HepG2 (cell line): Measurements from ENCODE around the gene FAM24B. TPM values are rescaled to one million over a fixed set of nuclear protein-coding genes. Genes with fewer than 3 reads are reported as not detected.

Source experiments
- ATAC-seq: fragments of 200-7000 bp; cut with Tn5 transposase; 3 replicates; pipeline ENCODE4 v1.9.1; 2020; ENCODE audit warnings: mild to moderate bottlenecking, moderate library complexity
- BruUV-seq: library from RNA; stranded (reverse); fragments of 400-500 nt; replicated peaks from 2 replicates; lab custom pipeline; 2021; lab: Mats Ljungman, UMichigan
- CTCF ChIA-PET: fragments of 300-600 bp; formaldehyde crosslinking; extraction: SDS; loops from one replicate; lab custom pipeline; 2021; ENCODE audit warnings: low total read pairs, inconsistent platforms, low intra/inter-chr PET ratio; lab: Yijun Ruan, JAX
- POLR2A ChIA-PET: fragments of 350-600 bp; sonication (Branson Sonifier 250); formaldehyde crosslinking; loops from one replicate; lab custom pipeline; 2020; ENCODE audit warnings: antibody characterized with exemption, inconsistent platforms; lab: Yijun Ruan, JAX
- DNase-seq: peaks from one replicate; pipeline ENCODE4 v3.0.0-alpha.2; 2015; ENCODE audit warnings: low spot score
- FAIRE-seq: peaks from 3 replicates; lab custom pipeline; 2011; peaks lifted over from hg19 to GRCh38; lab: Jason Lieb, UNC
- H2AFZ ChIP-seq: one replicate; pipeline ENCODE4 v1.6.1; 2011; ENCODE audit warnings: low read length, inconsistent platforms
- H3K27ac ChIP-seq: fragments of 300-600 bp; 3 replicates; pipeline ENCODE4 v1.8.0; 2011; ENCODE audit warnings: mixed run types, mild to moderate bottlenecking, mixed read lengths, low read length, inconsistent platforms; ENCODE audit not compliant: insufficient read depth; ENCODE audit errors: extremely low read length
- H3K27me3 ChIP-seq, 2 experiments: fragments of 200-600 bp in 1 of 2; 2 replicates in 1 of 2; 3 replicates in 1 of 2; pipeline versions ENCODE4 v1.6.0 to v1.8.0; 2011; ENCODE audit warnings: low read length in 2 of 2, mild to moderate bottlenecking in 2 of 2, moderate library complexity in 2 of 2, inconsistent platforms in 1 of 2; ENCODE audit not compliant: insufficient read depth in 2 of 2, control insufficient read depth in 1 of 2
- H3K36me3 ChIP-seq, 2 experiments: fragments of 200-600 bp in 1 of 2; replicated peaks in 1 of 2; 2 replicates in 1 of 2; 3 replicates in 1 of 2; pipeline versions ENCODE4 v1.5.1 to v1.8.0; 2011; ENCODE audit warnings: low read length in 2 of 2, inconsistent platforms in 1 of 2; ENCODE audit not compliant: insufficient read depth in 2 of 2, control insufficient read depth in 1 of 2
- H3K4me1 ChIP-seq: 2 replicates; pipeline ENCODE4 v1.5.1; 2012; ENCODE audit warnings: low read length, inconsistent platforms; ENCODE audit not compliant: insufficient read depth
- H3K4me2 ChIP-seq: 2 replicates; pipeline ENCODE4 v1.6.0; 2011; ENCODE audit warnings: low read depth, low read length, inconsistent platforms
- H3K4me3 ChIP-seq, 3 experiments: fragments of 200-600 bp in 1 of 3; sonication (generic), shearing (Covaris generic) in 1 of 3; replicated peaks in 1 of 3; 2 replicates each; pipeline ENCODE4 v1.5.1; 2011 to 2016; ENCODE audit warnings: low read length in 3 of 3, inconsistent platforms in 2 of 3, low read depth in 2 of 3, mild to moderate bottlenecking in 2 of 3, control low read depth in 1 of 3, mixed read lengths in 1 of 3; ENCODE audit not compliant: insufficient read depth in 1 of 3
- H3K79me2 ChIP-seq: one replicate; pipeline ENCODE4 v1.6.1; 2011; ENCODE audit warnings: low read length, inconsistent platforms; ENCODE audit not compliant: insufficient read depth
- H3K9ac ChIP-seq: 2 replicates; pipeline ENCODE4 v1.6.0; 2011; ENCODE audit warnings: mild to moderate bottlenecking, low read depth, low read length, inconsistent platforms; ENCODE audit not compliant: insufficient read depth
- H3K9me3 ChIP-seq: 2 replicates; pipeline ENCODE4 v1.5.1; 2012; ENCODE audit warnings: mild to moderate bottlenecking, low read length
- H4K20me1 ChIP-seq: 2 replicates; pipeline ENCODE4 v1.6.0; 2011; ENCODE audit warnings: inconsistent platforms, mild to moderate bottlenecking, low read length, moderate library complexity; ENCODE audit not compliant: insufficient read depth
- AGO2 ChIP-seq: fragments of 200-400 bp; formaldehyde crosslinking; optimal IDR thresholded peaks from 2 replicates; pipeline ENCODE3; 2017; ENCODE audit warnings: mild to moderate bottlenecking, low read depth, low read length, moderate library complexity
- CHD2 ChIP-seq: IDR thresholded peaks from 2 replicates; pipeline ENCODE4 v1.6.1; 2011; ENCODE audit warnings: low read depth, low read length, improper control_type of control experiment
- EED ChIP-seq: sonication (generic); formaldehyde crosslinking; IDR thresholded peaks from 2 replicates; pipeline ENCODE4 v1.5.0; 2020; ENCODE audit warnings: mild to moderate bottlenecking, missing genetic modification reagents
- HES4 ChIP-seq: sonication (generic); formaldehyde crosslinking; IDR thresholded peaks from 2 replicates; pipeline ENCODE4 v1.9.0; 2021; ENCODE audit warnings: mild to moderate bottlenecking, missing genetic modification reagents, borderline replicate concordance
- SP4 ChIP-seq: sonication (generic); formaldehyde crosslinking; IDR thresholded peaks from 2 replicates; pipeline ENCODE4 v1.8.1; 2023; ENCODE audit warnings: mild to moderate bottlenecking, missing genetic modification reagents
- TEAD3 ChIP-seq: optimal IDR thresholded peaks from 2 replicates; pipeline ENCODE3; 2016; ENCODE audit warnings: borderline replicate concordance
- ZNF512B ChIP-seq: sonication (generic); formaldehyde crosslinking; IDR thresholded peaks from 2 replicates; pipeline ENCODE4 v1.5.1; 2020; ENCODE audit warnings: missing genetic modification reagents, mild to moderate bottlenecking, borderline replicate concordance
- ZNF788 ChIP-seq: sonication (generic); formaldehyde crosslinking; IDR thresholded peaks from 2 replicates; pipeline ENCODE4 v1.5.0; 2020; ENCODE audit warnings: mild to moderate bottlenecking, missing genetic modification reagents, borderline replicate concordance
- ZNF841 ChIP-seq: sonication (generic); formaldehyde crosslinking; IDR thresholded peaks from 2 replicates; pipeline ENCODE4 v1.8.1; 2023; ENCODE audit warnings: missing genetic modification reagents, borderline replicate concordance
- WGBS: methylation state at CpG from one replicate; pipeline ENCODE4 v1.1.6; 2017; ENCODE audit warnings: low lambda C conversion rate; 5-methylcytosine and 5-hydroxymethylcytosine counted together
- in situ Hi-C: cut with HindIII; loops from 2 replicates; pipeline ENCODE4 v1.10.0; 2017; ENCODE audit warnings: low pct_unique_long_range_greater_than_20kb; ENCODE audit not compliant: extremely low pct_ligation_motif_present
- intact Hi-C: fragments of 100-400 bp; cut with micrococcal nuclease; formaldehyde crosslinking; loops from one replicate; pipeline ENCODE4 v1.10.0; 2022; ENCODE audit not compliant: unreplicated experiment
- polyA plus RNA-seq, 8 experiments: library from polyadenylated mRNA; depleted of rRNA in 3 of 8; stranded (reverse) in 7 of 8; unstranded in 1 of 8; fragments of >200 nt; fragmentation: Illumina TruSeq in 4 of 8; extraction: Trizol in 4 of 8; gene quantifications; 2 replicates each; pipeline versions ENCODE4 v1.2.1 to v1.2.3, GENCODE V29; 2011 to 2016; ENCODE audit warnings: low read depth in 4 of 8, missing spikeins in 1 of 8, mixed read lengths in 1 of 8; ENCODE audit not compliant: insufficient read depth in 1 of 8
- total RNA-seq, 5 experiments: library from RNA; depleted of rRNA; stranded (reverse); fragments of >200 nt; fragmentation: Illumina TruSeq; extraction: Trizol; gene quantifications; 2 replicates each; pipeline ENCODE4 v1.2.3, GENCODE V29; 2016; ENCODE audit warnings: low read depth in 1 of 5

The FAM24B gene
- total and polyA plus RNA-seq, 2 of the 13 experiments (the other 11 are each of a cell fraction or from before 2014, with no cell fraction given) = 1.9 to 3.0 TPM

DNA sequence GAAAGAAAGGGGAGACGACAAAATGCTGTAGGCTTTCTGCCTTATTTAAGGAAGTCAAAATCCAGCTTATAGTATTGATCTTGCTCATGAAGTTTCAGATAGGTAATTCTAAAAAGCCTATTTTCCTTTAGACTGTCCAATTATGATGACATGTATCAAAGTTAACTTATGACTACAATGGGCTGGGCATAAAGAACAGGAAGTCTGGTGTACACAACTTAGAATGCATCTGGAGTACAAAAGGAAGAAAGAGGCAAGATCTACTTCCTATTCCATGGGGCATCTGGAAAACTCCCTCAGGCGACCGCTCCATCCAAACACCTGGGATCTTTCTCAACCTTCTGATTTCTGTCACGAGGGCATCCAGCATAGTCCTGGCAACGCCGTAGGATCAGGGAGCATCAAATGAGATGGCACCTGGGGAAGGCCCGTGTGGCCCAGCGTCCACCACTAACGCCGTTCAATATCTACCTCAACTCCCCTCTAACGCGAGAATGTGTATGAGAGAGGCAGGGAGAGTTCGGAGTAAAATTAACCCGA is 512 bp downstream of the FAM24B start:
- Histone ChIP-seq H3K27me3 (no peaks in the 10 kb centered on the region; a peak in 2 of 5 replicates), H3K36me3 (no peaks in the 10 kb centered on the region), H3K4me1 (peaks cover 30% of the 10 kb centered on the region), H3K27ac (peak overlapping the region; percentile 68), H3K4me3 (peak overlapping the region; percentile 43 to 73 (median 68); a peak in 5 of 6 replicates), H3K9me3 (no peaks in the 10 kb centered on the region), H4K20me1 (no peaks in the 10 kb centered on the region), H3K9ac (peak overlapping the region; percentile 54), H2AFZ (peak overlapping the region; percentile 79), H3K4me2 (peak overlapping the region; percentile 75), H3K79me2 (peaks cover 8% of the 10 kb centered on the region)
- intact Hi-C loops = no loop called here
- ATAC-seq = peak; percentile 64
- ChIA-PET CTCF (no interaction called here), POLR2A (no interaction called here)
- no peak for FAIRE-seq
- 52% methylated on average over 14 of the region's 14 CpGs for WGBS
- BruUV-seq = TSS peak; percentile 73
- in situ Hi-C loops = no loop called here
- TF ChIP-seq ZNF512B (CRISPR knock-in tag) (0 out of 2 replicates have a peak, but pooled peaks have one; percentile 57), SP4 (CRISPR knock-in tag) (0 out of 2 replicates have a peak, but pooled peaks have one; percentile 20), EED (CRISPR knock-in tag) (no peak), ZNF841 (CRISPR knock-in tag) (0 out of 2 replicates have a peak, but pooled peaks have one; percentile 6), HES4 (CRISPR knock-in tag) (no peak), ZNF788 (CRISPR knock-in tag) (0 out of 2 replicates have a peak, but pooled peaks have one; percentile 1), AGO2 (no peak), CHD2 (peak; percentile 71; the same call in 1 of the 2 replicates), TEAD3 (CRISPR knock-in tag) (peak; percentile 7)
- peak; percentile 25 for DNase-seq
